NCI-H2081 treated with DMSO at 0.1 percent for 48 hours (cell line): Measurements from ENCODE around the gene SGK1.
"Not testable (repeated sequence)": the region's sequence is repeated elsewhere in the genome, so short reads cannot be mapped to it uniquely, and the experiment has no call there.

Experiments used
- DNase-seq: peaks from one replicate; lab custom pipeline; 2025; lab: John Stamatoyannopoulos, UW

SGK1 gene

GRCh38 chr6:134304381-134304780 is 13.5 kb downstream of the SGK1 start:
- DNase-seq = not testable (repeated sequence)

- DNase-seq = no peak
Measured at GRCh38 chr6:134303891-134304290, 14.0 kb downstream of the SGK1 start.

DNA sequence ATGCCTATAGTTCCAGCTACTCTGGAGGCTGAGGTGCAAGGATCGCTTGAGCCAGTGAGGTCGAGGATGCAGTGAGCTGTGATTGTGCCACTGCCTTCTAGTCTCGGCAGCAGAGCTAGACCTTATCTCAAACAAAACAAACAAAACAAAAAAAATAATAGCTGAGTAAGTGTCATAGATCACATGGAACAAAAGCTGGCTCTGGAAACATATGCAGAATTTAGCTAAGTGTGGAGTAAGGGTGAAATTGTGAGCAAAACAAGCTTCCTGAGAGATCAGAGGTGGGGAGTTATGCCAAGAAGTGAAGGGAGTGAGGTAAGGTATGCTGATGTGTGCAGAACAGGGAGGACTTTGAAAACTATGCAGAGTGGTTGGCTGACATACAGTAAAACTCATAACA is 18.7 kb downstream of the SGK1 start:
- DNase-seq = no peak

- DNase-seq = no peak
Measured at GRCh38 chr6:134296762-134297161, 21.1 kb downstream of the SGK1 start.

GRCh38 chr6:134295953-134296553 is 21.9 kb downstream of the SGK1 start:
- DNase-seq = no peak

DNA sequence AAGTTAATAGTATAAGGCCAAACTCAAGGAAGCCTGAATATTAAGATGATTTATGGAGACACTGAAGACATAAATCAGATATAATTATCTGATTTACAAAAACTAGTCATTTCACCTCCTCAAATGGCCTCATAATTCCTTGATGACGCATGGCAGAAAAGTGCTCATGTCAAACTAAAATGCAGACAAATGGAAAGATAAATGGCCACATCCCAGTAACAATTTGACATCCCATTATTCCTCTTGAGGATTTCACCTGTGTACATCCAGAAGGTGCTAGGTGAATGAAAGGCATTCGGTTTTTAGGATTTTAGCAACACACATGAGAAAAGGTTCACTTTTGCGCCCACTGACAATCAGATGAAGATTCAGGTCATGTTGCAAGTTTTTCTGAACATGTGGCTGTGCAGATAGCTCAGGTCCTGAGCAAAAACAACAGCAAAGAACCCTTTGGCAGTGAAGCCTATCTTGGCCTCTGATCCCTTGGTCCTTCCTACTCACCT is 24.2 kb downstream of the SGK1 start:
- DNase-seq = no peak

GRCh38 chr6:134291156-134291555 is 26.8 kb downstream of the SGK1 start:
- DNase-seq = no peak

GRCh38 chr6:134289204-134289575 is 28.7 kb downstream of the SGK1 start:
- no peak for DNase-seq

GRCh38 chr6:134288538-134289203 is 29.2 kb downstream of the SGK1 start:
- no peak for DNase-seq

DNA sequence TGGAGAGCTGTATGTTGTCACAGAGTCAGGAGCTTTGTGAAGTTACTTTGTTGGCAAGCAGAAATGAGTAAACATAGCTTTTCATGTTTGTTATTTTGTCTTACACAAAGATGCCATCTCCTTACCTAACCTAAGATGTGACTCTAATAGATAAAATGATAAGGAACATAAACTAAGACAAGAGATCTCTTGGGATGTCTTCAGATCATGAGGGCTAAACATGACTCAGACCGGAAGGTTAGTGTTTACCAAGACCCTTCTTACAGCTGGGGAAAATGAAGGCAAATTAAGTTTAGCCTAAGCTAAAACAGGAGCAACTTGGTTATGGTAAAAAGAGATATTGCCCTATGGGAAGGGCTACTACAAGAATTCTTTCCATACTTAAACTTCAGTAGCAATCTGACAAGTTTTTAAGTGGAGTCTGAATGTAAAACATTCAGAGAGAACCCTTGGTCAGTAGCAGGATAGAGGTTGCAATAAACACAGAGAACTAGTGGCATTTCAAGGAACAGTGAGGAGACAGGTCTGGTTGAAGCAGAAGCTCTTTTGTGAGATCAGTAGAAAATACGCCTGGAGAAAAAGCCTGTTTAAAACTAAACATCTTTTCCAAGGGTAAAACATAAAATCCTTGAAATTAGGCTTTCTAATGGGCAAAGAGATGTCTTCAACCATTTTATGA is 29.9 kb downstream of the SGK1 start:
- DNase-seq = no peak

DNA sequence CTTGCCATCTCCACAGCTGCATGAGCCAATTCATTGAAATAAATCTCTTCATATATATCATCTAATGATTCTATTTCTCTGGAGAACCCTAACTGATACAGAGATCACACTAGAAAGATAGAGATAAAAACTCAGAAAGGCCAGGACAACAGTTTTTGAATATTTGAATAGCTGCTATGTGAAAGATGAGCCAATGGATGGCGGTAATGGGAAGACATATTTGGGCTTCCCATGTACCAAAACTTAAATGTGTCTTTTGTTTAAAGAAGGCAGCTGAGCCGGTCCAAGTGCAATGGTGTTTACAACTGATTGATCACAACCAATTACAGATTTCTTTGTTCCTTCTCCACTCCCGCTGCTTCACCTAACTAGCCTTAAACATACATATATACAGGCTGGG is 35.1 kb downstream of the SGK1 start:
- no peak for DNase-seq

- no peak for DNase-seq
Measured at GRCh38 chr6:134281388-134281787, 36.5 kb downstream of the SGK1 start.

GRCh38 chr6:134278000-134278399 is 39.9 kb downstream of the SGK1 start:
- DNase-seq = no peak

- not testable (repeated sequence) for DNase-seq
Measured at GRCh38 chr6:134276891-134277377, 41.0 kb downstream of the SGK1 start.

GRCh38 chr6:134272374-134272773 is 45.5 kb downstream of the SGK1 start:
- DNase-seq = no peak

DNA sequence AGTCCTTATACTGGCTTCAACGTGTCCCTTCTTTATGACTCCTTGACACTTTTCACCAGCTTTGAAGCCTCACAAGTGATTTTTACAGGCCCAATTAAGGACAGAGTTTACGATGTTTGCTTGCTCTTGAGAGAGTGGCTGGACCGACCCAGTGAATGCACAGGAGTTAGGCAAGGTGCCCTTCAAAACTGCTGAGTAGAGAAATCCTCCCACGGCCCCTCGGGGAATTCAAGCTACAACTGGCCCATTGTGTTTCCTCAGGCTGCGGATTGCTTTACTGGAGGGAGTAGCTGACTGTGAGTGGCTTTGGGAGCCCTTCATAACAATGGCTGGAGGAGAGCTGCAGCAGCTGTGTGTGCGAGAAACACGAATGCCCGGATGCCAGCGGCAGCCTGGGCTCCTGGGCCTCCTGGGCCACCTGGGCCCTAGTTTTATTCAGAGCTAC is 50.0 kb downstream of the SGK1 start:
- DNase-seq = no peak

DNA sequence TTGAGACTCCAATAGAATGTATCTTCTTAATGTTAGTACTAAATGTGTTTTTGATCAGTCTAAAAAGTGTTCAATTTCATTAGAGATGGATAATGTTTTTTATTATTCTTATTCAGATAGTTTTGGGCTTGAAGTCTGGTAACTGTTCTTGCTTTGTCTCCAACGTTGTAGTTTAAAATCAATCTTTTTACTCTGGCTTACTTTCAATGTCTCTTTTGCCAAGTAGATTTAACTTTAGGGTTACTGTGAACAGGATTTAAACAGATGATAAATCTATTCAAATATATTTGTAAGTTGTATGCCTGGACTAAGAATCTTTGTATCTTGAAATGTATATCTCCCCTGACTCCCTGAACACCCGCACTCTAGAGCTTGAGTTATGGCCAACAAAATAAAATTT is 51.1 kb downstream of the SGK1 start:
- DNase-seq = no peak

- no peak for DNase-seq
Measured at GRCh38 chr6:134261766-134262165, 56.1 kb downstream of the SGK1 start.

DNA sequence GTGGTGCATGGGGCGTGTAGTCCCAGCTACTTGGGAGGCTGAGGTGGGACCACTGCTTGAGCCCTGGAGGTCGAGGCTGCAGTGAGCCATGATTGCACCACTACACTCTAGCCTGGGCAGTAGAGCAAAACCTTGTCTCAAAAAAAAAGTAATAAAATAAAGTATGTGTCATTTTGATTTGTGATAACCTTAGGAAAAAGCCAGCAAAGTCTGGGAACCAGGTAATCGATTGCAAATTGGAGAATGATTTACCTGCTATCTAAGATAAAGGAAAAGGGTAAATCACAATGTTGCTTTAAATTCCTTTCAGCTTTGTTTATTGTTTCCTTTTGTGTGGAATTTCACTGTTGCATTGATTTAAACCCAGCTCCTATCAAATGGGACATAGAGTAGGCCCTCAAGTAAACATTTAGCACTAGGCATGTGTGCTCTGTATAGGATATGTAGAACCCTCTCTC is 59.0 kb downstream of the SGK1 start:
- no peak for DNase-seq

- DNase-seq = no peak
Measured at GRCh38 chr6:134257516-134257915, 60.4 kb downstream of the SGK1 start.

GRCh38 chr6:134256862-134257261 is 61.0 kb downstream of the SGK1 start:
- no peak for DNase-seq

- DNase-seq = not testable (repeated sequence)
Measured at GRCh38 chr6:134255280-134255679, 62.6 kb downstream of the SGK1 start.

- DNase-seq = no peak
Measured at GRCh38 chr6:134254118-134254517, 63.8 kb downstream of the SGK1 start.
